NCI-H524 treated with DMSO at 0.1 percent for 48 hours (cell line): ENCODE results near the gene FADS1.

Source experiments
- DNase-seq: peaks from one replicate; lab custom pipeline; 2025; lab: John Stamatoyannopoulos, UW

FADS1 gene

GRCh38 chr11:61776561-61777075 lies 40.2 kb downstream of the FADS1 start:
- no peak for DNase-seq

GRCh38 chr11:61775606-61776554 lies 40.9 kb downstream of the FADS1 start:
- DNase-seq, result no peak

GRCh38 chr11:61775106-61775505 lies 41.7 kb downstream of the FADS1 start:
- DNase-seq, result no peak

GRCh38 chr11:61774411-61774810 lies 42.4 kb downstream of the FADS1 start:
- no peak for DNase-seq

- no peak for DNase-seq
These were observed 43.0 kb downstream of the FADS1 start for GRCh38 chr11:61773809-61774208.

- DNase-seq, result no peak
These were observed 43.4 kb downstream of the FADS1 start for GRCh38 chr11:61773356-61773755.

GRCh38 chr11:61771985-61772455 lies 44.8 kb downstream of the FADS1 start:
- no peak for DNase-seq

- no peak for DNase-seq
These were observed 45.5 kb downstream of the FADS1 start for GRCh38 chr11:61771195-61771894.

GRCh38 chr11:61769946-61770683 lies 46.7 kb downstream of the FADS1 start:
- DNase-seq, result no peak

GRCh38 chr11:61769169-61769920 lies 47.5 kb downstream of the FADS1 start:
- no peak for DNase-seq

GRCh38 chr11:61768376-61769076 lies 48.3 kb downstream of the FADS1 start:
- DNase-seq, result no peak

GRCh38 chr11:61766353-61766841 lies 50.4 kb downstream of the FADS1 start:
- DNase-seq, result no peak

GRCh38 chr11:61765550-61766253 lies 51.1 kb downstream of the FADS1 start:
- DNase-seq, result no peak

GRCh38 chr11:61764606-61765260 lies 52.1 kb downstream of the FADS1 start:
- DNase-seq, result no peak

- no peak for DNase-seq
These were observed 52.7 kb downstream of the FADS1 start for GRCh38 chr11:61763930-61764605.

GRCh38 chr11:61762798-61763197 lies 54.0 kb downstream of the FADS1 start:
- DNase-seq, result no peak

GRCh38 chr11:61762223-61762615 lies 54.6 kb downstream of the FADS1 start:
- no peak for DNase-seq

GRCh38 chr11:61761440-61762222 lies 55.2 kb downstream of the FADS1 start:
- no peak for DNase-seq
